GM12891 (cell line): ENCODE results near the gene IPCEF1.

ENCODE experiments used
- POLR2A ChIP-seq: IDR thresholded peaks from 2 replicates; pipeline ENCODE4 v1.6.1; 2011; ENCODE audit warnings: low read depth, low read length, control low read depth
- POLR2AphosphoS5 ChIP-seq: IDR thresholded peaks from 2 replicates; pipeline ENCODE4 v1.6.1; 2011; ENCODE audit warnings: low read depth, low read length, control low read depth
- SPI1 ChIP-seq: IDR thresholded peaks from 2 replicates; pipeline ENCODE4 v1.6.1; 2011; ENCODE audit warnings: low read depth, low read length, control low read depth
- TAF1 ChIP-seq: IDR thresholded peaks from 2 replicates; pipeline ENCODE4 v1.6.1; 2011; ENCODE audit warnings: low read depth, low read length, control low read depth

- TF ChIP-seq POLR2AphosphoS5, result no peak
- no peak for TF ChIP-seq POLR2A
- TF ChIP-seq TAF1, result no peak
- TF ChIP-seq SPI1, result no peak
These were observed 10.8 kb downstream of the IPCEF1 start for GRCh38 chr6:154345811-154346210.
